ENCODE results near the gene PCBP3. TPM values are rescaled to one million over a fixed set of nuclear protein-coding genes. Genes with fewer than 3 reads are reported as not detected.

Gene PCBP3
- total and polyA plus RNA-seq, 2 donors = 4.3 to 4.6 TPM

- no peaks in the 10 kb centered on the region for H3K36me3 ChIP-seq (ENCODE audit: insufficient read depth)
- no peak overlapping the region for H3K4me3 ChIP-seq (ENCODE audit: low read depth, low read length)
- no peak for DNase-seq (ENCODE audit: extremely low spot score)
- 49% methylated on average over 5 of the region's 5 CpGs for WGBS
- no peak overlapping the region for H3K27ac ChIP-seq (ENCODE audit: low read depth)
- no peaks in the 10 kb centered on the region for H3K4me1 ChIP-seq (ENCODE audit: insufficient read depth)
Measured at GRCh38 chr21:45910155-45910547, 266.6 kb downstream of the PCBP3 start.

- no peak for DNase-seq (ENCODE audit: extremely low spot score)
- Histone ChIP-seq H3K36me3 (ENCODE audit: insufficient read depth) (no peaks in the 10 kb centered on the region), H3K4me1 (ENCODE audit: insufficient read depth) (no peaks in the 10 kb centered on the region), H3K27ac (ENCODE audit: low read depth) (no peak overlapping the region), H3K4me3 (ENCODE audit: low read depth, low read length) (no peak overlapping the region)
- WGBS = 76% methylated on average over 28 of the region's 28 CpGs
Measured at GRCh38 chr21:45910548-45911221, 267.2 kb downstream of the PCBP3 start.

- H3K4me1 ChIP-seq (ENCODE audit: insufficient read depth) = no peaks in the 10 kb centered on the region
- DNase-seq (ENCODE audit: extremely low spot score) = no peak
- H3K4me3 ChIP-seq (ENCODE audit: low read depth, low read length) = no peak overlapping the region
- 92% methylated on average over 15 of the region's 15 CpGs for WGBS
- no peak overlapping the region for H3K27ac ChIP-seq (ENCODE audit: low read depth)
- H3K36me3 ChIP-seq (ENCODE audit: insufficient read depth) = no peaks in the 10 kb centered on the region
Measured at GRCh38 chr21:45911806-45912325, 268.3 kb downstream of the PCBP3 start.

GRCh38 chr21:45912611-45913417 lies 269.3 kb downstream of the PCBP3 start:
- no peak for DNase-seq (ENCODE audit: extremely low spot score)
- no peak overlapping the region for H3K4me3 ChIP-seq (ENCODE audit: low read depth, low read length)
- H3K27ac ChIP-seq (ENCODE audit: low read depth) = no peak overlapping the region
- no peaks in the 10 kb centered on the region for H3K4me1 ChIP-seq (ENCODE audit: insufficient read depth)
- WGBS = 79% methylated on average over 16 of the region's 16 CpGs
- no peaks in the 10 kb centered on the region for H3K36me3 ChIP-seq (ENCODE audit: insufficient read depth)

- Histone ChIP-seq H3K4me1 (ENCODE audit: insufficient read depth) (no peaks in the 10 kb centered on the region), H3K4me3 (ENCODE audit: low read depth, low read length) (no peak overlapping the region), H3K36me3 (ENCODE audit: insufficient read depth) (no peaks in the 10 kb centered on the region), H3K27ac (ENCODE audit: low read depth) (no peak overlapping the region)
- no peak for DNase-seq (ENCODE audit: extremely low spot score)
- WGBS = 88% methylated on average over 10 of the region's 10 CpGs
Measured at GRCh38 chr21:45913418-45913765, 269.9 kb downstream of the PCBP3 start.

GRCh38 chr21:45913886-45914285 lies 270.4 kb downstream of the PCBP3 start:
- DNase-seq (ENCODE audit: extremely low spot score) = no peak
- H3K4me3 ChIP-seq (ENCODE audit: low read depth, low read length) = no peak overlapping the region
- no peaks in the 10 kb centered on the region for H3K36me3 ChIP-seq (ENCODE audit: insufficient read depth)
- no peaks in the 10 kb centered on the region for H3K4me1 ChIP-seq (ENCODE audit: insufficient read depth)
- WGBS = 84% methylated on average over 22 of the region's 22 CpGs
- H3K27ac ChIP-seq (ENCODE audit: low read depth) = no peak overlapping the region

- no peaks in the 10 kb centered on the region for H3K36me3 ChIP-seq (ENCODE audit: insufficient read depth)
- WGBS = 71% methylated on average over 22 of the region's 22 CpGs
- H3K27ac ChIP-seq (ENCODE audit: low read depth) = no peak overlapping the region
- H3K4me1 ChIP-seq (ENCODE audit: insufficient read depth) = no peaks in the 10 kb centered on the region
- DNase-seq (ENCODE audit: extremely low spot score) = no peak
- no peak overlapping the region for H3K4me3 ChIP-seq (ENCODE audit: low read depth, low read length)
Measured at GRCh38 chr21:45914321-45914845, 270.9 kb downstream of the PCBP3 start.

- no peak overlapping the region for H3K27ac ChIP-seq (ENCODE audit: low read depth)
- no peaks in the 10 kb centered on the region for H3K36me3 ChIP-seq (ENCODE audit: insufficient read depth)
- H3K4me3 ChIP-seq (ENCODE audit: low read depth, low read length) = no peak overlapping the region
- 72% methylated on average over 25 of the region's 25 CpGs for WGBS
- H3K4me1 ChIP-seq (ENCODE audit: insufficient read depth) = no peaks in the 10 kb centered on the region
- DNase-seq (ENCODE audit: extremely low spot score) = no peak
Measured at GRCh38 chr21:45916011-45916840, 272.7 kb downstream of the PCBP3 start.

GRCh38 chr21:45917241-45917640 lies 273.7 kb downstream of the PCBP3 start:
- H3K27ac ChIP-seq (ENCODE audit: low read depth) = no peak overlapping the region
- H3K4me3 ChIP-seq (ENCODE audit: low read depth, low read length) = no peak overlapping the region
- H3K36me3 ChIP-seq (ENCODE audit: insufficient read depth) = no peaks in the 10 kb centered on the region
- DNase-seq (ENCODE audit: extremely low spot score) = no peak
- 77% methylated on average over 13 of the region's 13 CpGs for WGBS
- no peaks in the 10 kb centered on the region for H3K4me1 ChIP-seq (ENCODE audit: insufficient read depth)

- DNase-seq (ENCODE audit: extremely low spot score) = no peak
- Histone ChIP-seq H3K36me3 (ENCODE audit: insufficient read depth) (no peaks in the 10 kb centered on the region), H3K27ac (ENCODE audit: low read depth) (no peak overlapping the region), H3K4me3 (ENCODE audit: low read depth, low read length) (no peak overlapping the region), H3K4me1 (ENCODE audit: insufficient read depth) (no peaks in the 10 kb centered on the region)
- 90% methylated on average over 10 of the region's 11 CpGs for WGBS
Measured at GRCh38 chr21:45918011-45918410, 274.5 kb downstream of the PCBP3 start.

- DNase-seq (ENCODE audit: extremely low spot score) = no peak
- H3K36me3 ChIP-seq (ENCODE audit: insufficient read depth) = no peaks in the 10 kb centered on the region
- no peaks in the 10 kb centered on the region for H3K4me1 ChIP-seq (ENCODE audit: insufficient read depth)
- WGBS = 61% methylated on average over 20 of the region's 20 CpGs
- no peak overlapping the region for H3K4me3 ChIP-seq (ENCODE audit: low read depth, low read length)
- H3K27ac ChIP-seq (ENCODE audit: low read depth) = no peak overlapping the region
Measured at GRCh38 chr21:45918835-45919447, 275.4 kb downstream of the PCBP3 start.

GRCh38 chr21:45919593-45919992 lies 276.1 kb downstream of the PCBP3 start:
- WGBS = 80% methylated on average over 15 of the region's 15 CpGs
- DNase-seq (ENCODE audit: extremely low spot score) = no peak
- H3K27ac ChIP-seq (ENCODE audit: low read depth) = no peak overlapping the region
- no peak overlapping the region for H3K4me3 ChIP-seq (ENCODE audit: low read depth, low read length)
- H3K36me3 ChIP-seq (ENCODE audit: insufficient read depth) = no peaks in the 10 kb centered on the region
- no peaks in the 10 kb centered on the region for H3K4me1 ChIP-seq (ENCODE audit: insufficient read depth)
